ENCODE data around the gene OXNAD1.

OXNAD1 gene

DNA sequence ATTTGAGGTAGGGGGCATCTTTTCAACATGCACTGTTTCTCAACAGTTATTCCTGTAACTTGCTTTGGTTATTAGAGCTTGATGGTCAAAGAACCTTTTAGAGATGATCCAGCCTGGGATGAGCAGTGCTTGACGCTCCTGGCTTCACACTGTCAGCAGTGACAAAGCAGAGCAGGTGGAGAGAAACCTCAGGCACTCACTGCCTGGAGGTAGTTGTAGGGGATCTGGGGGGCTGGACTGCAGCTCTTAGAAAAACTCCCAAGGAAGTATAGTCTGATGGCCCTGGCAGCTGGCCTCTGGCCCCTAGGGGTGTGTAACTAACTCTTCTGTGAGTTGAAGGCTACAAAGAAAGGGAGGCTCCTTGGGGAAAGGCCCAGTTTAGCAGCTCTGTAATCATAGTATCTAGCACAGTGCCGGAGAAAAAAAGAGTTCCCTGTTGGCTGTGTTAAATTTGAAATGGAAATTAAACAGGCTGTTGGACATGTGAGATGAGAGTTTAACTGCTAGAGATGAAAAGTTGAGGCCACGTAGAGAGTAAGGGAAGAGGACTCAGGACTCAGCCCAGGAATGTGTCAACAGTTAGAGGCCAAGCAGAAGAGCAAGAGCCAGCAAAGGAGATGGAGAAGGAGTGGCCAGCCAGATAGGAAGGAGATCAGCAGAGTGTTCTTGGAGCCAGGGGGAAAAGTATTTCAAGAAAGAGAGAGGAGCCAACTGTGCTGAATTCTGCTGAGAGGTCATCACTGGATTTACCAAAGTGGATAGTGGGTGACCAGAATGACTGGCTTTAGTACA is 14.2 kb downstream of the OXNAD1 start:
- DNase-seq (ENCODE audit: low read depth), result no peak

DNA sequence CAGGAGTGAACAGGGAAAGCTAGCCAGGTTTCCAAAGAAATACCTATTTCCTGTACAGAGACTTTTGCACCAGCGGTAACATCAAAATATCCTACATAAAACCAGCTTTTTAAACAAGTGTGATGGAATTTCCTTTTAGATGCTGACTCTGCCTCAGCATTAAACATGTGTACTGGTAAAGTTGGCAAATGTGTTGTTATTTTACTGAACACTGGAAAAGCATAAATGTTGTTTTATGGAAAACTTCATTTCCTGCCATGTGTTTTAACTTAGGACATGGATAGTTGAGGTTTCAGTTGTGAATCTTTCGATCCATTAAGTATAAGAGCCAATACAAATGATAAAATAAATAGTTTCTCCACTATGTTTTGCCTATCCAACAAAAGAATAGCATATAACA is 15.7 kb downstream of the OXNAD1 start:
- no peak for DNase-seq (ENCODE audit: low read depth)

DNA sequence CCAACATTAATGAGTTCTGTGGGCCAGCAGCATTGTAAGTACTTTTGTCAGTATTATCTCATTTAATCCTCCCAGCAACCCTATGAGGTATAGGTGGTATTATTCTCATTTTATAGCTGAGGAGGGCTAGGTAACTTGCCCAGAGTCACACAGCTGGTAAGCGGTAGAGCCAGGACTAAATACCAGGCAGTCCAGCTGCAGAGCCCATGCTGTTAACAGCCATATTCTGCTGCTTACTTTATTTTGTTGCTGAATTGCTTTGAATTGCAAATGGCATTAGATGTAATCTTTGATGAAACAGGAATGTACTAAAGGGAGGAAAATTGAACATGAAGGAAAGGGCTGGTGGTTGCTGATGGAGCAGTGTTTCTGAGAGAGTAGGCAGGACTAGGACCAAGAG is 19.6 kb downstream of the OXNAD1 start:
- no peak for DNase-seq (ENCODE audit: low read depth)

DNA sequence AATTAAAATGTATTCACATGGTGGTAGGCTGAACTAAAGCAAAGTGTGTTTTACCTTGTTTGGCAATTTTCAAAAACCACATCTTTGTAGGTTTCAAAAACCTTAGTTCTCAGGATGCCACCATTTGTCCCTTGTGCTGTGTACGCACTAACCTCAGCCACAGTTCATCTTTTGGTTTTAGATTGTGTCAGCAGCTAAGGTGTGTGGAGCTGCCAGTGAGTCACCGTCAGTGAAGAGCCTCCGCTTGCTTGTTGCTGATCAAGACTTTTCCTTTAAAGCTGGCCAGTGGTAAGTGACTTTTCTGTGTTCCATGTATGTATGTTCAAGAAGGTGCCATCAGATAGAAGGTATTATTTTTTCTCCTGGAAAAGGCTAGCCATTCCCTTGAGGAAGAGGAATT is 21.1 kb downstream of the OXNAD1 start:
- DNase-seq (ENCODE audit: low read depth), result no peak

DNA sequence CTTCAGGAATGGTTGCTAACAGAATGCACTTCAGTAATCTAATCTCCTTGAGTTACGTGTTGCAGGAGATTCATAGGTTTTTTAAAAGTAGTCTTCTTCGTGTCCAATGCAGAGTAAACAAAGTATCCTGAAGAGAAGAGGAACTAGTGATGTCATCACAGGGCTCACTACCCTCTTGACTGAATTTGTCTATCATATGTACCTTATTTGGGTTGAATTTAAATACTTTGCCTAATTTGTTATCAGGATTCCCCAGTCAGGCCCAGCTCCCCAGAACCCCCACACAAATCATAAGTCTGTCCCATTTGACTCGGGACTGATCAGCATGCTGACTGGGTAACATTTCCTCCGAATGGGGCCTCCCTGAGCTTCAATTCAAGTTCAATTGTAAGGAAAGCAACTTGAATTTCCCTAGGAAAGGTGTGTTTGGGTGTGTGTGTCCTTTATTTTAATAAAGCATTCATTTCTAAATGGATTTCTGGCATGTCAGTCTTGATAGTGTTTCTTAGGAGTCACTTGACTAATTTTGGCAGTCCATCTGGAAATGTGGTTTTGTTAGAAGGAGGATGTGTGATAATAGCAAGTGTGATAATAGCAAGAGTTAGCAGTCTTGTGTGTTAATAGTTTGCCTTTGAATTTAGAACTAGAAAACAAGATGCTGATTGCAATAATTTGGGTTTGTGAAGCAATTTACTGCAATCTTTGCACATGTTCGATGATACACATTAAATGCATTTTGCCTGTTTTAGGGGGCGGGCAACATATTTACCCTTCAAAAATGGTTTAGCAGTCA is 21.9 kb downstream of the OXNAD1 start:
- DNase-seq (ENCODE audit: low read depth), result no peak

DNA sequence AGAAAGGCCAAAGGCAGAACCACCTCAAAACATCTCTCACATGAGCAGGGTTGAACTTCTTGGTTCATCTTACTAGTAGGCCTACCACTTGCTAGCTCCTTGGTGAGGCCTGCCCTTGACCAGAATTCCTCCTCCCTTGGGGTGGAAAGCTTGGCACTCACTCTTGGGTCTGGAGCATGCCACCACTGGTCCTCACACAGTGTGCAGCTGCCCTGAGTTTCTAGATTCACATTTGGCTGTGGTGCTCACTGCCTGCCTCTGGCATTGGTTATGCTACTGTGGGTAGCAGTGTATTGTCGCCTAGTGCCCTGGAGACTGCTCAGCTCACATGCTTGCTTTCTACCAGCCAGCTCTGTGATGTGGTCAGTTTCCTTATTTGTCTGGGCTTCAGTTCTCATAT is 23.7 kb downstream of the OXNAD1 start:
- DNase-seq (ENCODE audit: low read depth), result no peak

DNA sequence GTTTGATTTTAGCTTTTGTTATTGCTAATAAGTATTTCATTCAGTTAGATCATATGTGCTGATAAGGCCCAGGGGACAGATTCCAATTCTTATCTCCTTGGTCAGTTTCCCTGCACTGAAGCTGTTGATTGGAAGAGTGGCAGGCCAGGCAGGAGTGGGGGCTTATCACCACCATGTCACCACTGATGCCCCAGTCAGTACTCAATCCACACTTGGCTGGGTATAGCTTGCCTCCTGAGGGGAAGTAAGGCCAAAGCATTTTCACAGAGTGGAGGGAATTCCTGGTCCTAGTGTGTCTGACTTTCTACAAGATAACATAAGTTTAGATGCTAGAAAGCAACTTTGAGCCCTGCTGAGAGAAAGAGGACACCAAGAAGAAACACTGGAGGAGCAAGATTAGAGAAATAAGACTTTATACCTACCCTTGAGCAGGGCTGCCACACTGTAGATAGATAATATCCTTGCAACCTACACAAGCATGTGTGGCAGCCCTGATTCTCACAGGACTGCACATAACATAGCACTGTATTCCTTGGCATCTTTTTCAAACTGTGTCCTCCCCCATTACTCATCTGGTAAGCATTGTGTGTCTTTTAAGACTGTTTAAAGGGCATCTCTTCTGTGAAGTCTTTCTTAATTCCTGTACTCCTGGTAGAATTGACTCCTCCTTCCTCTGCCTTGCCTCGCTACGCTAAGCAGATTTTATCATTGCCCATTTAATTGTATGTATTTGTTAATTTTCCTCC is 24.3 kb downstream of the OXNAD1 start:
- DNase-seq (ENCODE audit: low read depth), result no peak

DNA sequence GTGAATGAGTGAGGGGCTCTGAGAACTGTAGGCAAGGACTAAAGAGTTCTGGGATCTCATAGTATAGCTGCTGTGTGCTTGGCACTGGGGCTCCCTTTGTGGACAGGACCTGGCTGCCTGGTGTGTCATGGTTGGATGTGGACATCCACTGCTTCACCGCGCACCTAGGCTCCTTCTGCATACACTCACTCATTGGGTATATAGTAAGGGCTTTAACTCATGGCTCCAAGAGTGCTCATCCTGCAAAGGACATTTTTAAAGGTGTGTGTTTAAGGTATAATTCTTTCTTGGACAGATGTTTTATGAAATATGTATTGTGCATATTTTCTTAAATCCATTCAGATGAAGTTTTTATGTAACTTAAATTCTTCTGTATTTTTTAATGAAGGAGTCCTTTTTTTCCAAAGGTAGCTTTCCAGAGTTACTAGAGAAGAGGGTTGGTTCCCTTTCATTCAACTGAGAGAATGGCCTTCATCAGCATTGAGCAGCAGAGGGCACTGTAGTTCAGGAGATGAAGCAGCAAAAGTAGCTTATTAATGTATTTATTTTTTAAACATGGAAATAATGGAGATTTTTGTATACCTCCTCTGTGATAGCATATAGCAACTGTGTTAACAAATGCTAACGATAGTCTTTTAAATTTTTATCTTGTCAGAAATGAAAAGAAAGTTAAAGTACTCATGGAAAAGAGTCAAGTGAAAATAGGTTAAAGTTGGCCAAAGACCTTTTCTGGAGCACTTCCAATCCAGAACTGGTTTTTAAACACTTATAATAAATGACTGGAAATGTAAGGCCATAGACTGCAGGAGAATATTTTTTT is 25.2 kb downstream of the OXNAD1 start:
- DNase-seq (ENCODE audit: low read depth), result peak; percentile 55

DNA sequence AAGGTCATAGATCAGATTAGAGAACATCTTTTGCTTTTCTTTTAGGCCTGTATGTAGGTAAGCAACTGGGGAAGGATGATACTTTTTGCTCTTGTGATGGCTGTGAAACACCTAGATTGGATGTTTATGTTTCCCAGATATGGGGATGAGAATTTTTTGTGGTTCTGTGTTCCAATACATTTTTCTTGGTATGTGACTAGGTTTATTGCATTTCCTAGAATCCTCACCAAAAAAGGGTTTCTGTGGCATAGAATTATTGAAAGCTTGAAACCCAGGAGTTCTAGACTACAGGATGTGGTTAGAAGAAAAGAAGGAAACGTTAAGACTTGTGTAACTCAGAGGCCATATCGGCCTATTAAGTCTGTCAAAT is 25.8 kb downstream of the OXNAD1 start:
- no peak for DNase-seq (ENCODE audit: low read depth)

DNA sequence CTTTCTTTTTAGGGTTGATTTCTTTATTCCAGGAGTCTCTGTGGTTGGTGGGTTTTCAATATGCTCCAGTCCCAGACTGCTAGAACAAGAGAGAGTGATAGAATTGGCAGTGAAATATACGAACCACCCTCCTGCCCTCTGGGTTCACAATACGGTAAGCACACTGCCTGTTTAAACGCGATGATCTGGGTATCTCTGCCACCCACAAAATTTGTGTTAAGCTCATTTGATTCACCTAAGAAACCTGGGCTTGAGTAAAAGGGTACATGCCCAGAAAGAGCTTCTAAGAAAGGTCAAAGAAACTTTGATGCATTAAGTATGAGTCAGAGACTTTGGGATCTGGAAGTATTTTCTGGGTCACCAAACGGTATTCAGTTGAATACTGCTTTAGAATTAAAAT is 29.8 kb downstream of the OXNAD1 start:
- no peak for DNase-seq (ENCODE audit: low read depth)

DNA sequence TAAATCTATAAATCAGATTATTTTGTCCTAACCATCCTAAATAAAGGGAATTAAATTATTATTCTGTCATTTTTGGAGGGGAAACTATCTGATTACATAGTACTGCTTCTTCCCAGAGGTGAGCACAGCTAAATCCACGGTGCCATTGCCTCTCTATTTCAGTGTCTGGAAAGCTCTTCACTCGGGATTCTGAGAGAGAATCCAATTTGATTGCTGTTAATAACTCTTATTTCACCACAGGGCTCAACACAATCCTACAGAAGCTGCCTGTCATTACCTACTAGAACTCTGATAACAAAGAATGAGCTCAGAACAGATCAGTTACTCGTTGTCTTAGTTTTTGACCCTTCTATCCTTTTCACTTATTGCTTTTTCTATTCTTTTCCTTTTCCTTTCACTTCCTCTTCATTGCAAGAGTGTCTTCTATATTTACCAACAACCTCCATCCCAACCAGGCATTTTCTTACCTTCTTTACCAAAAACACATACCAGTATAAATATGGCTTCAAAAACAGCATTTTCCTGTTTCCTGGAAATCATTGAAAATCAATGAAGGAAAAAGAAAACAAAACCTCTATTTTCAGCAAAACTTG is 30.4 kb downstream of the OXNAD1 start:
- DNase-seq (ENCODE audit: low read depth), result no peak

DNA sequence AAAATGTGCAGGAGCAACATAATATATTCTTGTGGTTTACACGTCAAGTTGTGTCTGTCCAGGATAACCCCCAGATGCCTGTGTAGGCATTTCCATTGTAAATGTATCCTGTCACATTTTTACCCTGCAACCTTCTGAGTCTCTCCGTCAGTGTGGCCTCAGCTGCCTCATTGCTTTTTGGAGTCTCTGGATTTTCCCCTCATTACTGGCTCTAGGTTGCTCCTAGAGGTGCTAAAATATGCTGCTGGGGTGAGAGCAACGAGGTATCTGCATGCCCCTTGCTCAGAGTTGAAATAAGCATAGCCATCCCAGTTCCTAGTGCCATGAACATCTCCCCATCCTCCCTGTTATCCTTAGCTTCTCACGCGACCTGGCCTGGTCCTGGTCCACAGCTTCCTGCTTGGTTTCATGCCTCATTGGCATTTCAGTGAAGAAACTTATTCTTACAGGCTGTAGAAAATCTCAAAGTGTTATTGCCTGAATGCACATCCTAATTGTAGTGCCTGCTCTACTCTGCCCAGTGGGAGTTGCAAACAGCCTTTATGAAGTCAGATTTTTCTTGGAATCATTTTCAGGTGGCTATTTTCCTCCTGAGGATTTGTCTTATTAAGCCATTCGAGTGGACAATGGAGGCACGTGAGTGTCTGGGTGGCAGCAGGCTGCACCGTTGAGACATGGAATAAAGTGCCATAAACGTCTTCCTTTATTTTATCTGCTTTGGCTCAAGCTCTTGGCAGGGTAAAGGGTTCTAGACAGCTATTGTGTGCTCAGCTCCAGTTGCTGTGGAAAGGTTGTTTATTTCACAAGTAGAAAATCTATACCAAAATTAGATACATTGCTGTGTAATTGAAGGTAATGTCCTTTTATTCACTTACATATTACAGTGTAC is 33.2 kb downstream of the OXNAD1 start:
- DNase-seq (ENCODE audit: low read depth), result no peak

DNA sequence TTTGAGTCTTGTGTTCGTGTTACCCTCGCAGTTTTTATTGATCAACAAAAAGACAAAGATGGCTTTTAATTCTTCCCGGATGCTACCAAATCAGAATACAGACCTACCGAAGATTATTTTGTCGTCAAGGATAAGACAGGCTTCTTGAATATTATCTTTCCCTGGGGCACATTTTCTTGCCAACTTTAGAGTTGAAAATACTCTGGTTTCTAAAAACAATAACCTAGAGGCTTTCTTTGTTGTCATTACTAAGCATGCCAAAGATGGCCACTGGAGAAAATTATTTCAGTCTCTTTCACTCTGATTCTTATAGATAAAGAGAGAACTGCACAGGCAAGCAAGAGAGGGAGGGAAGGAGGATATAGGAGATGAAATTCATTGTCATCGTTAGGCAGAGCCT is 33.9 kb downstream of the OXNAD1 start:
- DNase-seq (ENCODE audit: low read depth), result no peak

DNA sequence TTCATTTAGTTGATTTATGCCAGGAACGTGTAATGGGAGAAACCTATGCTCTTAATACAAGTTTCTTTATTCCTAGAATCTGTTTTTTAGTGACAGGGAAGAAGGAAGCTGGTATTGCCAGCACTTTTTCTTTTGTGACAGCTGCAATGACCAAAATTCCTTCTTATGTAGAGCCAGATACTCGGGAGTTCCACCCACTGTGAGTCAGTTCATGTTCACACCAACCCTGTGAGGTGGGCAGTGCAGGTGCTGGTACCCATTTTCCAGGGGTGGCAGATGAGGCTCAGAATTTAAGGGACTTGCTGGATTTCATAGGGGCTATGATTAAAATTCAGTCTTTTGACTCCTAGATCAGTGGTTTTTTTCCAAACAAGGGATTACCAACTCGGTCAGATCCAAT is 34.7 kb downstream of the OXNAD1 start:
- DNase-seq (ENCODE audit: low read depth), result no peak

DNA sequence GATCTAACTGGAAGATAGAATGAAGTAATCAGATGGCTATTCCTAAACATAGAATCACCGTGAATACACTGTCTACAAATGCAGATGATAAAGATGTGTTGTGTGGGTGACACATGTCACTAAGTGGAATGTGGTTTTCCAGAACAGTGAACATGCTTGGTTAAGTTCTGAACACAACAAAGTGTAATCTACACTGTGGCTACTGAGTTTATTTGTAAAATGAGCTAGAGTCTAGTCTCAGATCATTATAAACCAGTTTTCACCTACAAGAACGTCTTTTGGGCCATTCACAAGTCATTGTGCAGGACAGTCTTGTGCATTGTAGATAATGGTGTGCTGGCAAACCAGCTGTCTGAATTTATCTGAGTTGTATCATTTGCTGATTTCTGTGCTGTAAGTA is 35.3 kb downstream of the OXNAD1 start:
- DNase-seq (ENCODE audit: low read depth), result no peak

DNA sequence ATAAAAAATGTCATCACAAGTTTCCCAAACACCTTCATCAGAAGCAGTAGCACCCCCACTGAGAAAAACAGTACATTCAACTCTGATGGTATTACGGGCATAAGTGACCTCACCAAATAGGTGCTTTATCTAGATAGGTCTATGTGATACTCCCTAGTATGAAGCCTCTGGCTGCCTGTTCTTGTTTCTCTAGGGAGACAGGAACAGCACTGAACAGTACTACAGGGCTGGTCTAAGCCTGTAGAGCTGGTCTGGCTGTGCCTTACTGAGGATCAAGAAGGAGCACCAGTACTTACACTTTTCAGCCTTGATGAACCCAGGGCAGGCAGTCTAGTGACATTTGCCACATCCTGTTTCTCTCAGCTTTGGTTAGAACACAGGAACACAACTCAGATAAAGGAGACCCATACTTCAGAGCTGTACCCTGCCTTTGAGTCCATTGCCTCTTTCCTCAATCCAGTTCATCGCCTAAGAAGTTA is 35.9 kb downstream of the OXNAD1 start:
- no peak for DNase-seq (ENCODE audit: low read depth)

DNA sequence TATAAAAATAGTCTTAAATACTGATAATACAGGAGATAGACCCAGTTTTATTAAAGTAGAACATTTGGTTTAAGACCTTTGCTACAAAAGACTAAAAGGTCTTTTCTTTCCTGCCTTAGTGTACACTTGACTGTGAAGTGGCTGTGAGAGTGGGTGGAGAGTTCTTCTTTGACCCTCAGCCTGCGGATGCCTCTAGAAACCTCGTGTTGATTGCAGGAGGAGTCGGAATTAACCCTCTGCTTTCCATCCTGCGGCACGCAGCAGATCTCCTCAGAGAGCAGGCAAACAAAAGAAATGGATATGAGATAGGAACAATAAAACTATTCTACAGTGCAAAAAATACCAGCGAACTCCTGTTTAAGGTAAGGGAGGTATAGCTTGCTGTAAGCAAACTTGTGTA is 36.5 kb downstream of the OXNAD1 start:
- DNase-seq (ENCODE audit: low read depth), result no peak

DNA sequence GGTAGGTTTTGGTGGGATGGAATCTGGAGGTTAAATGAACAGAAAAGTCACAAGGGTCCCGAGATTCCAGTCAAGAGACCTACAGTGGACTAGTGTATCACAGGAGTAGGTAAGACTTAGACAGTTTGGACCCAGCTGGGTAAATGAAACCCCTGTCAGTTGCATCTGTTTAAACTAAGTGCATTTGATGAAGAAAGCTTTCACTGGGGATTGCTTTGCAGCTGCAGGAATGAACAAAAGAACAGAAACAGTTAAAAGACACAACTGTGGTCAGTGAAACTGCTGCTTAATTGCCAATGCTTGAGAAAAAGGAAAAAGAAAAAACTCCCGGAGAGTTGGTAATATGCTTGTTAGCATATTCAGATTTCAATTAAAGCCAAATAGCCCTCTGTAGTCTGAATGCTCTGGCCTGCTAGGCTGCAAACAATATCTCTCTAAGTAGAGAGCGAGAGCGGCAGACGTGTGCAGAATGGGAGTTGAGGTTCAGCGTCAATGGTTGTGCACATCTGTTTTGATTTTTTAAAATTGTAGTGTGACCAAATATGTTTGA is 37.1 kb downstream of the OXNAD1 start:
- DNase-seq (ENCODE audit: low read depth), result no peak

DNA sequence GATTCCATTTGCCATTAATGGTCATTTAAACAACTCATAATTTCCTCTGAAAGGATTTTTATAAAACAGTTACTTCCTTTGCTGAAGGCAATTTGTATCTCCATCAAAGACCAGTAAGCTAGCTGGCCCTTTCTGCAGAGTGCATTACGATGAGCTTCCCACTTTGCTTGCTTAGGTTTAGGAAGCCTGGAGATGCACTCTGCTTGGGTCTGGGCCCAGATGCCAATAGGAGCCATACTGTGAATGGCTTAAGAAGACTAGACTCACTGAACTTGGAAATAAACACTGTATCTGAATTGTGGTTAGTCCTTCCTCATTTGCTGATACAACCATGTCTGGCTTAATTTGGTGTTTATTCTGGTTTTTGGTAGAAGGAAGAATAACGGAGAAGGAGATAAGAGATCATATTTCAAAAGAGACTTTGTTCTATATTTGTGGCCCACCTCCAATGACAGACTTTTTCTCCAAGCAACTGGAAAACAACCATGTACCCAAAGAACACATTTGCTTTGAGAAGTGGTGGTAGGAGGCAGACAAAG is 38.1 kb downstream of the OXNAD1 start:
- no peak for DNase-seq (ENCODE audit: low read depth)

Data from fibroblast of the conjunctiva (primary cell).